ENCODE results near the gene C9orf50.

GRCh38 chr9:129650680-129651235 lies 29.9 kb upstream of the C9orf50 start:
- TF ChIP-seq, protein P1, sequence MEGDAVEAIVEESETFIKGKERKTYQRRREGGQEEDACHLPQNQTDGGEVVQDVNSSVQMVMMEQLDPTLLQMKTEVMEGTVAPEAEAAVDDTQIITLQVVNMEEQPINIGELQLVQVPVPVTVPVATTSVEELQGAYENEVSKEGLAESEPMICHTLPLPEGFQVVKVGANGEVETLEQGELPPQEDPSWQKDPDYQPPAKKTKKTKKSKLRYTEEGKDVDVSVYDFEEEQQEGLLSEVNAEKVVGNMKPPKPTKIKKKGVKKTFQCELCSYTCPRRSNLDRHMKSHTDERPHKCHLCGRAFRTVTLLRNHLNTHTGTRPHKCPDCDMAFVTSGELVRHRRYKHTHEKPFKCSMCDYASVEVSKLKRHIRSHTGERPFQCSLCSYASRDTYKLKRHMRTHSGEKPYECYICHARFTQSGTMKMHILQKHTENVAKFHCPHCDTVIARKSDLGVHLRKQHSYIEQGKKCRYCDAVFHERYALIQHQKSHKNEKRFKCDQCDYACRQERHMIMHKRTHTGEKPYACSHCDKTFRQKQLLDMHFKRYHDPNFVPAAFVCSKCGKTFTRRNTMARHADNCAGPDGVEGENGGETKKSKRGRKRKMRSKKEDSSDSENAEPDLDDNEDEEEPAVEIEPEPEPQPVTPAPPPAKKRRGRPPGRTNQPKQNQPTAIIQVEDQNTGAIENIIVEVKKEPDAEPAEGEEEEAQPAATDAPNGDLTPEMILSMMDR (IDR thresholded peaks at IDR 0.05) = no peak
- TF ChIP-seq POLR2A (IDR thresholded peaks at IDR 0.05) = no peak

All from heart left ventricle (tissue), 13 donors.